Astrocyte (in vitro differentiated cells and primary cell): ENCODE results near the gene PLSCR3.

ENCODE experiments used
- EZH2 ChIP-seq: IDR thresholded peaks from 2 replicates; pipeline ENCODE4 v1.6.1; 2012; ENCODE audit warnings: mild to moderate bottlenecking, low read length, inconsistent platforms; ENCODE audit not compliant: insufficient read depth
- TF ChIP-seq, protein P1 (sequence below): IDR thresholded peaks from 2 replicates; pipeline ENCODE4 v1.5.1; 2011; ENCODE audit warnings: low read depth, mild to moderate bottlenecking, inconsistent platforms, low read length, moderate library complexity; ENCODE audit not compliant: insufficient read depth

DNA sequence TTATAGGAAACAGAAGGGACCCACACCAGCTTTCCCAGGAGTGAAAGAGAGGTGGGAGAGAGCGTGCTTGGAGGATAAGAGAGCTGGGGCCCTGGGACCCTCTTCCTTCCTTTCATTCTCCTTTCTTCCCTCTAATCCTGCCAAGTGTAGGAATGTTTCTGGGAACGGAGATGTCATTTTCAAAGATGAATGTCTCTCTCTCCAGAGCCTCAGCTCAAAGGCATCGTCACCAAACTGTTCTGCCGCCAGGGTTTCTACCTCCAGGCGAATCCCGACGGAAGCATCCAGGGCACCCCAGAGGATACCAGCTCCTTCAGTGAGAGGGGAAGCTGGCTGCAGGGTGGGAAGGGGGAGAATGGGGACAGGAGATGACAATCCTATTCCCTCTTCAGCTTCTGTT lies 46.9 kb upstream of the PLSCR3 start:
- TF ChIP-seq, protein P1, sequence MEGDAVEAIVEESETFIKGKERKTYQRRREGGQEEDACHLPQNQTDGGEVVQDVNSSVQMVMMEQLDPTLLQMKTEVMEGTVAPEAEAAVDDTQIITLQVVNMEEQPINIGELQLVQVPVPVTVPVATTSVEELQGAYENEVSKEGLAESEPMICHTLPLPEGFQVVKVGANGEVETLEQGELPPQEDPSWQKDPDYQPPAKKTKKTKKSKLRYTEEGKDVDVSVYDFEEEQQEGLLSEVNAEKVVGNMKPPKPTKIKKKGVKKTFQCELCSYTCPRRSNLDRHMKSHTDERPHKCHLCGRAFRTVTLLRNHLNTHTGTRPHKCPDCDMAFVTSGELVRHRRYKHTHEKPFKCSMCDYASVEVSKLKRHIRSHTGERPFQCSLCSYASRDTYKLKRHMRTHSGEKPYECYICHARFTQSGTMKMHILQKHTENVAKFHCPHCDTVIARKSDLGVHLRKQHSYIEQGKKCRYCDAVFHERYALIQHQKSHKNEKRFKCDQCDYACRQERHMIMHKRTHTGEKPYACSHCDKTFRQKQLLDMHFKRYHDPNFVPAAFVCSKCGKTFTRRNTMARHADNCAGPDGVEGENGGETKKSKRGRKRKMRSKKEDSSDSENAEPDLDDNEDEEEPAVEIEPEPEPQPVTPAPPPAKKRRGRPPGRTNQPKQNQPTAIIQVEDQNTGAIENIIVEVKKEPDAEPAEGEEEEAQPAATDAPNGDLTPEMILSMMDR, result no peak
- TF ChIP-seq EZH2, result no peak
